ENCODE measurements around the gene ATF6.

ATF6 gene

DNA sequence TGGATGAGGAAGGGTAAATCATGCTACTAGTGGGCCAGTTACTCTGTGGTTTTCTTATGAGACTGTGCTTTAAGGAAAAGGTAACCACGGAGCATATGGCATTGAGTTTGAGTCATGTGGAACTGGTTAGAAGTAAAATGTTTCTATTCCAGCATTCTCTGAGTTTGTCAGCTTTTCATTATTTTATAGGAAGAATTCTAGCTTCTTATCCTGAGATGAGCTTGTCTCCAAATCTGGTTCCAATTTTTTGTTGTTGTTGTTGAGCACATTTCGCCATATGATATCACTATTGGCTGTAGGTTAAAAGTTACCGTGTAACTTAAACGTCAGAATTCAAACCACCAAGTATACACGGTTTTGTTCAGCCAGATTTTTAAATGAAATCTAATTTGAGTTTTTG, 69.9 kb downstream of the ATF6 start:
- DNase-seq (ENCODE audit: low spot score) (no peak), ATAC-seq (ENCODE audit: low read depth) (no peak)
- no peaks in the 10 kb centered on the region for H3K4me1 ChIP-seq (ENCODE audit: insufficient read depth, poor library complexity, severe bottlenecking)
- H3K36me3 ChIP-seq (ENCODE audit: low read depth), result no peaks in the 10 kb centered on the region
- H3K4me3 ChIP-seq (ENCODE audit: severe bottlenecking), result no peak overlapping the region
- no peaks in the 10 kb centered on the region for H3K9me3 ChIP-seq (ENCODE audit: severe bottlenecking)
- no peaks in the 10 kb centered on the region for H3K27me3 ChIP-seq (ENCODE audit: insufficient read depth, poor library complexity, severe bottlenecking)
- TF ChIP-seq, protein P1, sequence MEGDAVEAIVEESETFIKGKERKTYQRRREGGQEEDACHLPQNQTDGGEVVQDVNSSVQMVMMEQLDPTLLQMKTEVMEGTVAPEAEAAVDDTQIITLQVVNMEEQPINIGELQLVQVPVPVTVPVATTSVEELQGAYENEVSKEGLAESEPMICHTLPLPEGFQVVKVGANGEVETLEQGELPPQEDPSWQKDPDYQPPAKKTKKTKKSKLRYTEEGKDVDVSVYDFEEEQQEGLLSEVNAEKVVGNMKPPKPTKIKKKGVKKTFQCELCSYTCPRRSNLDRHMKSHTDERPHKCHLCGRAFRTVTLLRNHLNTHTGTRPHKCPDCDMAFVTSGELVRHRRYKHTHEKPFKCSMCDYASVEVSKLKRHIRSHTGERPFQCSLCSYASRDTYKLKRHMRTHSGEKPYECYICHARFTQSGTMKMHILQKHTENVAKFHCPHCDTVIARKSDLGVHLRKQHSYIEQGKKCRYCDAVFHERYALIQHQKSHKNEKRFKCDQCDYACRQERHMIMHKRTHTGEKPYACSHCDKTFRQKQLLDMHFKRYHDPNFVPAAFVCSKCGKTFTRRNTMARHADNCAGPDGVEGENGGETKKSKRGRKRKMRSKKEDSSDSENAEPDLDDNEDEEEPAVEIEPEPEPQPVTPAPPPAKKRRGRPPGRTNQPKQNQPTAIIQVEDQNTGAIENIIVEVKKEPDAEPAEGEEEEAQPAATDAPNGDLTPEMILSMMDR (IDR thresholded peaks at IDR 0.05; ENCODE audit: poor library complexity, severe bottlenecking), result no peak
- H3K27ac ChIP-seq (ENCODE audit: poor library complexity, severe bottlenecking), result no peak overlapping the region

DNA sequence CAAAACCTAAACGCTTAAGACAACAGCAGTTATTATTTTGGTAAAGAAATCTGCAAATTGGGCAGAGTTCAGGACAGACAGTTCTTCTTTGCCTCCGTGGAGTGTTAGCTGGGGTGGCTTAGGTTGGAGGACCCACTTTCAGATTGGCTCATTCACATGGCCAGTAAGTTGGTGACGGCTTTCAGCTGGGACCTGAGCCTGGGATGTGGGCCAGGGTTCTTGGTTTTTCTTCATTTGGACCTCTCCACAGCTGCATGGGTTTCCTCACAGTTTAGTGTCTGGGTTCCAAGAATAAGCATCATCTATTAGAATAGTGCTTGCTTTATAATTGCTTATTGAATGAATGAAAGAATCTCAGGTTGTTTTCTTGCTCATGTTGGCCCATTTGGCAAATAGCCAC, 72.2 kb downstream of the ATF6 start:
- TF ChIP-seq, protein P1 (IDR thresholded peaks at IDR 0.05; ENCODE audit: poor library complexity, severe bottlenecking), result no peak
- H3K4me3 ChIP-seq (ENCODE audit: severe bottlenecking), result no peak overlapping the region
- no peaks in the 10 kb centered on the region; the same call in 1 of the 2 replicates for H3K36me3 ChIP-seq (ENCODE audit: low read depth)
- DNase-seq (ENCODE audit: low spot score) (no peak), ATAC-seq (ENCODE audit: low read depth) (no peak)
- no peaks in the 10 kb centered on the region for H3K9me3 ChIP-seq (ENCODE audit: severe bottlenecking)
- H3K27me3 ChIP-seq (ENCODE audit: insufficient read depth, poor library complexity, severe bottlenecking), result no peaks in the 10 kb centered on the region
- H3K4me1 ChIP-seq (ENCODE audit: insufficient read depth, poor library complexity, severe bottlenecking), result no peaks in the 10 kb centered on the region
- no peak overlapping the region for H3K27ac ChIP-seq (ENCODE audit: poor library complexity, severe bottlenecking)

DNA sequence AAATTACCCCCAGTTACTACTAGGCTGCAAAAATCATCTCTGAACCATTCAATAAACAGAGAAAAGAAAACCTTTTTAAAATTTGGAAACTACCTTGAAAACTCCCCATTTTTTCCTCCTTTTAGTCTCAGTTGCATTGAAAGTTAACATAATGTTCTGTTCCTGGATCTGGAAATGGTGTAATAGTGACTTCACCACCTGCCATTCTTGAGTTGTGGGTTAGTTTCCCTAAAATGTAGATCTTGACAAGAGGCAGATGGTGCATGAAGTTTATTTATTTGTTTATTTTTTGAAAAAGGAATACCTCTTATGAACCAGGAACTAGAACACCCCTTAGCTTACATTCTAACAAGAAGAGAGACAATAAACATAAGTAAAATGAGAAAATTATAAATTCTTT, 72.8 kb downstream of the ATF6 start:
- ATAC-seq (ENCODE audit: low read depth), result no peak
- H3K4me1 ChIP-seq (ENCODE audit: insufficient read depth, poor library complexity, severe bottlenecking), result no peaks in the 10 kb centered on the region
- no peak for DNase-seq (ENCODE audit: low spot score)

DNA sequence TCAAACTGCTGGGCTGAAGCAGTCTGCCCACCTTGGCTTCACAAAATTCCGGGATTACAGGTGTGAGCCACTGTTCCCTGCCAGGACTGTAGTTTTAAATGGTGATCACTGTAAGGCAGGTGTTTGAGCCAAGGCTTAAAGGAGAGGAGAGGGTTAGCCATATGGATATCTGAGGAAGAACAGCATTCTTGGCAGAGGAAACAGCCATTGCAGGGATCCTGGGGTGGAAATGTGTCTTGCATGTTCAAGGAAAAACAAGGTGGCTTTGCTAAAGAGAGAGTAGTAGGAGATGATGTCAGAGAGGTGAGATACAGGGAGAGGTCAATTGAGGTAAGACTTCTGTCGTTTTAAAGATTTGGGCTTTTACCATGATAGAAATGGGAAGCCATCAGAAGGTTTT, 73.5 kb downstream of the ATF6 start:
- Histone ChIP-seq H3K27ac (ENCODE audit: poor library complexity, severe bottlenecking) (no peak overlapping the region), H3K27me3 (ENCODE audit: insufficient read depth, poor library complexity, severe bottlenecking) (no peaks in the 10 kb centered on the region), H3K36me3 (ENCODE audit: low read depth) (no peaks in the 10 kb centered on the region; the same call in 1 of the 2 replicates), H3K4me1 (ENCODE audit: insufficient read depth, poor library complexity, severe bottlenecking) (no peaks in the 10 kb centered on the region), H3K9me3 (ENCODE audit: severe bottlenecking) (no peaks in the 10 kb centered on the region), H3K4me3 (ENCODE audit: severe bottlenecking) (no peak overlapping the region)
- ATAC-seq (ENCODE audit: low read depth) (no peak), DNase-seq (ENCODE audit: low spot score) (no peak)
- TF ChIP-seq, protein P1 (IDR thresholded peaks at IDR 0.05; ENCODE audit: poor library complexity, severe bottlenecking), result no peak

More for the DNA sequence above, 72.8 kb downstream of the ATF6 start:
- no peaks in the 10 kb centered on the region for H3K9me3 ChIP-seq (ENCODE audit: severe bottlenecking)
- no peaks in the 10 kb centered on the region for H3K27me3 ChIP-seq (ENCODE audit: insufficient read depth, poor library complexity, severe bottlenecking)
- H3K4me3 ChIP-seq (ENCODE audit: severe bottlenecking), result no peak overlapping the region
- TF ChIP-seq, protein P1 (IDR thresholded peaks at IDR 0.05; ENCODE audit: poor library complexity, severe bottlenecking), result no peak
- H3K27ac ChIP-seq (ENCODE audit: poor library complexity, severe bottlenecking), result no peak overlapping the region
- H3K36me3 ChIP-seq (ENCODE audit: low read depth), result no peaks in the 10 kb centered on the region; the same call in 1 of the 2 replicates

DNA sequence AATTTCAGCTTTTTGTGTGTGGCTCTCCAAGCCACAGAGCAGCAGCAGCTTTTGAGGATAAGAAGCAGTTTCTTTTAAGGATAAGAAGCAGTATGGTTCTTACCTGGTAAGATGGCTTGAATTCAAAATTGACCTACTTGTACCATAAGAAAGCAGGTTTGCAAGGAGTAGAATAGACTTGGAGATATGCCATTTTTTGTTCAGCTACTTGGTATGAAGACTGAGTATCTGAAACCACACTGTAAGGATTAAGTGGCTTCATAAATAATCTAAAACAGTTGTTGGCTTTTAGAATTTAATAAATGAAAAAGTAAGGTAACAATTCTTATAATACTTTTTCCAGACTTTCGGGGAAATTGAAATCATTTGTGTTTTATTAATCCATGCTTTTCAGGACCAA, 74.2 kb downstream of the ATF6 start:
- ATAC-seq (ENCODE audit: low read depth) (no peak), DNase-seq (ENCODE audit: low spot score) (no peak)
- Histone ChIP-seq H3K36me3 (ENCODE audit: low read depth) (no peaks in the 10 kb centered on the region; the same call in 1 of the 2 replicates), H3K9me3 (ENCODE audit: severe bottlenecking) (no peaks in the 10 kb centered on the region), H3K4me1 (ENCODE audit: insufficient read depth, poor library complexity, severe bottlenecking) (no peaks in the 10 kb centered on the region), H3K27ac (ENCODE audit: poor library complexity, severe bottlenecking) (no peak overlapping the region), H3K27me3 (ENCODE audit: insufficient read depth, poor library complexity, severe bottlenecking) (no peaks in the 10 kb centered on the region), H3K4me3 (ENCODE audit: severe bottlenecking) (no peak overlapping the region)
- TF ChIP-seq, protein P1 (IDR thresholded peaks at IDR 0.05; ENCODE audit: poor library complexity, severe bottlenecking), result no peak

Measured in RWPE2 (cell line).